ENCODE measurements around the gene WDR76. TPM values are rescaled to one million over a fixed set of nuclear protein-coding genes. Genes with fewer than 3 reads are reported as not detected.

The WDR76 gene
- total and polyA plus RNA-seq, 8 donors: 0.72 to 3.3 (median 2.5) TPM

DNA sequence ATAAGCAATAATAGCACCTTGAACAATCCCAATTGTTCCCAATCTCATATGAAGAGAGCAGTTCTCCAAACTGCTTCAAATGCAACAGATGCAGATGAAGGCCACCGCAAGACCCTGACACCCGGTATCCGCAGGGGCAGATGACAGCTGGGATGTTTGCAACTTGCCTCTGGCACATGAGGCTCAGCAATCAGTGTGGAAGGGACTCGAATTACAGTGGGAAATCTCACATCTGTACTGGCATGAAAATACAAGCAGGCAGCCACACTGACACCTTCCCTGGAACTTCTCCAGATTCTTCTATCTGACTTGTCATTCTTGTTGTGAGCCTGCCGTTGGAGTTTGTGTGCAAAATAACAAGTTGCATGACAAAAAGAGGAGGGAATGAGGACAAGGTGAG is 68.8 kb downstream of the WDR76 start:
- ATAC-seq (peak; percentile 70 to 81 (median 76)), DNase-seq (peak in 3 of 6 donors; percentile 34 to 48 (median 44)), FAIRE-seq (no peak)
- Histone ChIP-seq H3K9me3 (no peaks in the 10 kb centered on the region), H3K4me3 (no peak overlapping the region), H3K27me3 (no peaks in the 10 kb centered on the region), H3K4me1 (peaks cover 6 to 22% (median 12%) of the 10 kb centered on the region in 3 donors), H3K36me3 (no peaks in the 10 kb centered on the region), H3K27ac (no peak overlapping the region)
- intact Hi-C loops (cut with DNase I): no loop called here
- 20 to 29% methylated on average over 5 of the region's 5 CpGs for WGBS, 2 donors
- TF ChIP-seq, protein P1, sequence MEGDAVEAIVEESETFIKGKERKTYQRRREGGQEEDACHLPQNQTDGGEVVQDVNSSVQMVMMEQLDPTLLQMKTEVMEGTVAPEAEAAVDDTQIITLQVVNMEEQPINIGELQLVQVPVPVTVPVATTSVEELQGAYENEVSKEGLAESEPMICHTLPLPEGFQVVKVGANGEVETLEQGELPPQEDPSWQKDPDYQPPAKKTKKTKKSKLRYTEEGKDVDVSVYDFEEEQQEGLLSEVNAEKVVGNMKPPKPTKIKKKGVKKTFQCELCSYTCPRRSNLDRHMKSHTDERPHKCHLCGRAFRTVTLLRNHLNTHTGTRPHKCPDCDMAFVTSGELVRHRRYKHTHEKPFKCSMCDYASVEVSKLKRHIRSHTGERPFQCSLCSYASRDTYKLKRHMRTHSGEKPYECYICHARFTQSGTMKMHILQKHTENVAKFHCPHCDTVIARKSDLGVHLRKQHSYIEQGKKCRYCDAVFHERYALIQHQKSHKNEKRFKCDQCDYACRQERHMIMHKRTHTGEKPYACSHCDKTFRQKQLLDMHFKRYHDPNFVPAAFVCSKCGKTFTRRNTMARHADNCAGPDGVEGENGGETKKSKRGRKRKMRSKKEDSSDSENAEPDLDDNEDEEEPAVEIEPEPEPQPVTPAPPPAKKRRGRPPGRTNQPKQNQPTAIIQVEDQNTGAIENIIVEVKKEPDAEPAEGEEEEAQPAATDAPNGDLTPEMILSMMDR (IDR thresholded peaks at IDR 0.05): no peak

DNA sequence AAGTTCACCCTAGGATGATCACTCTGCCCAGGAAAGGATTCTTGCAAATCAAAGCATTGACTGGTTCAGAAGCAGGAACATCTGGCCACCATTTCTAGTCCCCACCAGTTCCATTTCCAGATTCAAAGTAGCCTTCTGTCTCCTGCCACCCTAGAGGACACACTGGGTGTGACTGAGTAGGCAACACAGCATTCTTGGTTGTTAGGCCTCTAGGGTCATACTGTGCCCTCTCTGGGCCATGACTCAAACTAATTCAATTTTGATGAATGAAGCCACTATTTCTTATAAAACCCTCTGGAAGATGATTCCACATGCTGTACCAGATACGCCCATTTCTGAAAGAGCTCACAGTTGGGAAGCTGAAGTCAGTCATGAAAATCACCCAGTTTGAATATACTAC is 69.7 kb downstream of the WDR76 start:
- TF ChIP-seq, protein P1 (IDR thresholded peaks at IDR 0.05): no peak
- DNase-seq: no peak
- WGBS, 2 donors: 93 to 97% methylated on average over 1 of the region's 1 CpG
- no peak for FAIRE-seq
- Histone ChIP-seq H3K36me3 (no peaks in the 10 kb centered on the region), H3K9me3 (no peaks in the 10 kb centered on the region), H3K27me3 (no peaks in the 10 kb centered on the region), H3K27ac (no peak overlapping the region), H3K4me1 (peaks cover 6 to 22% (median 12%) of the 10 kb centered on the region in 3 donors), H3K4me3 (no peak overlapping the region)
- no peak for ATAC-seq
- intact Hi-C loops (cut with DNase I): no loop called here

DNA sequence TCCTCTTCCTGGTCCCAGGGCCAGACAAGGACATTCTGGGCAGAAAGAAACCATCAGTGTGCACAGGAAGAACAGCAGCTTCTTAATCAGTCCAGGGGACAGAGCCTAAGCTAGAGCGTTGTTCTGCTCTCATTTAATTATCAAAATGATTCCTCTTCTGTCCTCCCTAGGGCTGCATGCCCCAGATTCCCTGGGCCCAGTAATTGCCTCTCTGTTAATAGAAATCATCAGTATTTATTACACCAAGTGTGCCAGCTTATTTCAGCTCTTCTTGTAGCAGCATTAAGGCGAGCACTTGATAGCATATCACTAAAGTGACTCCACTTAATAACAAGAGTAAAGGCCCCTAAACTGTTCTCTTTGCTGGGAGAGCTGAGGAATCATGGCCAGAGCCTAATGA is 72.1 kb downstream of the WDR76 start:
- Histone ChIP-seq H3K9me3 (no peaks in the 10 kb centered on the region), H3K27ac (no peak overlapping the region), H3K27me3 (no peaks in the 10 kb centered on the region), H3K36me3 (no peaks in the 10 kb centered on the region), H3K4me1 (peaks cover 6 to 13% (median 8%) of the 10 kb centered on the region in 3 donors), H3K4me3 (no peak overlapping the region)
- ATAC-seq: no peak
- WGBS, 2 donors: 86 to 92% methylated on average over 2 of the region's 2 CpGs
- intact Hi-C loops (cut with DNase I): no loop called here
- FAIRE-seq: no peak
- TF ChIP-seq, protein P1 (IDR thresholded peaks at IDR 0.05): no peak
- no peak for DNase-seq

DNA sequence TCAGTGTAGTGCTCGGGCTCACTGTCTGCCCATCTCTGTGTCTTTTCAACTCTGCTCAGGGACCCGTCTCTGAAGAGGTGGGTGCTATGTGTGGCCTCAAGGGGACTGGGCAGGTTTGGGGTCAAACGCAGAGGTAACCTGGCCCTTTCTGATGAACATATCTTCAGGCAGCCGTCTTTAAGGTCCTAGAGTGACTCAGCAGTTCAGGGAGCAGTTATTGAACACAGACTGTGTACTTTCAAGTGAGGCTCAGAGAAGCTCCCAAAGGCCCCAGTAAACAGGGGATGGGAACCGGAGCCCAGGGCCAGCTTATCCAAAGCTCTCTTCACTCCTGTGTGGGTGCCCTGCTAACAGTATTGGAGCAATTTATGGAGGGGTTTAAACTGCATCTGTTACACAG is 73.1 kb downstream of the WDR76 start:
- H3K36me3 ChIP-seq: no peaks in the 10 kb centered on the region
- no peak for DNase-seq
- no peak overlapping the region for H3K27ac ChIP-seq
- 84% methylated on average over 5 of the region's 5 CpGs for WGBS, 2 donors
- H3K4me3 ChIP-seq: no peak overlapping the region
- peaks cover 4 to 5% (median 4%) of the 10 kb centered on the region in 3 donors for H3K4me1 ChIP-seq
- intact Hi-C loops (cut with DNase I): loop anchor here in 2 of 3 donors (10.0 kb wide), 1 partner anchor 165 kb away; no protein-coding TSS in a partner anchor
- TF ChIP-seq, protein P1 (IDR thresholded peaks at IDR 0.05): no peak
- H3K27me3 ChIP-seq: no peaks in the 10 kb centered on the region
- no peaks in the 10 kb centered on the region for H3K9me3 ChIP-seq
- ATAC-seq: no peak
- no peak for FAIRE-seq

DNA sequence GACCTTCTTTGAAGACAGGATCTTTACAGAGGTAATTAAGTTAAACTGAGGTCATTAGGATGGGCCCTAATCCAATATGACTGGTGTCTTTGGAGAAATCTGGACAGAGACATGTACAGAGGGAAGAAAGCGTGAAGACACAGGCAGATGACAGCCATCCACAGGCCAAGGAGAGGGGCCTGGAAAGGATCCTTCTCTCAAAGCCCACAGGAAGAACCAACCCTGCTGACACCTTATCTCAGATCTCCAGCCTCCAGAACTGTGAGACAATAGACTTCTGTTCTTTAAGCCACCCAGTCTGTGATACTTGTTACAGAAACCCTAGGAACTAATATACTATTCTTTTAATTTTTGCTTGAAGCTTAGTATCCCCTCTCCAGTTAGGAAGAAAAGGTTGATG is 74.2 kb downstream of the WDR76 start:
- no peak for FAIRE-seq
- no peak overlapping the region for H3K4me3 ChIP-seq

More for the DNA sequence above, 74.2 kb downstream of the WDR76 start:
- DNase-seq: no peak
- H3K27ac ChIP-seq: no peak overlapping the region
- no peaks in the 10 kb centered on the region for H3K36me3 ChIP-seq
- intact Hi-C loops (cut with DNase I): loop anchor here in 2 of 3 donors (10.0 kb wide), 1 partner anchor 164 kb away; no protein-coding TSS in a partner anchor
- TF ChIP-seq, protein P1 (IDR thresholded peaks at IDR 0.05): no peak
- H3K4me1 ChIP-seq: no peaks in the 10 kb centered on the region
- no peaks in the 10 kb centered on the region for H3K9me3 ChIP-seq
- H3K27me3 ChIP-seq: no peaks in the 10 kb centered on the region
- no peak for ATAC-seq
- WGBS, 2 donors: 100% methylated on average over 1 of the region's 1 CpG
